Nephron progenitor cell (in vitro differentiated cells): ENCODE data around the gene CNN1.

Experiments
- DNase-seq: peaks from one replicate; pipeline ENCODE4 v3.0.0; 2021
- H3K27ac Mint-ChIP-seq: 2 replicates; pipeline ENCODE4 v1.8.0; 2021; ENCODE audit warnings: mild to moderate bottlenecking, moderate library complexity, mixed read lengths
- H3K27me3 Mint-ChIP-seq: 2 replicates; pipeline ENCODE4 v1.8.0; 2021; ENCODE audit warnings: mild to moderate bottlenecking, low read depth, mixed read lengths; ENCODE audit not compliant: poor library complexity
- H3K36me3 Mint-ChIP-seq: 2 replicates; pipeline ENCODE4 v1.8.0; 2021; ENCODE audit warnings: low read depth, mixed read lengths
- H3K4me1 Mint-ChIP-seq: 2 replicates; pipeline ENCODE4 v1.8.0; 2021; ENCODE audit warnings: mixed read lengths
- H3K4me3 Mint-ChIP-seq: 2 replicates; pipeline ENCODE4 v1.8.0; 2021; ENCODE audit warnings: mild to moderate bottlenecking, moderate library complexity, mixed read lengths
- H3K9me3 Mint-ChIP-seq: 2 replicates; pipeline ENCODE4 v1.8.0; 2021; ENCODE audit warnings: mild to moderate bottlenecking, moderate library complexity, mixed read lengths
- TF ChIP-seq, protein P1 (sequence below): fragments of 200-600 bp; sonication (generic); IDR thresholded peaks from 2 replicates; pipeline ENCODE4 v1.5.0; 2021; ENCODE audit warnings: antibody characterized with exemption

The CNN1 gene

GRCh38 chr19:11513946-11514345 is 24.7 kb upstream of the CNN1 start:
- Mint-ChIP-seq H3K27ac (no peak overlapping the region), H3K4me1 (no peaks in the 10 kb centered on the region), H3K27me3 (peaks cover 7% of the 10 kb centered on the region), H3K9me3 (no peaks in the 10 kb centered on the region), H3K4me3 (no peak overlapping the region), H3K36me3 (peaks cover 18% of the 10 kb centered on the region)
- TF ChIP-seq, protein P1, sequence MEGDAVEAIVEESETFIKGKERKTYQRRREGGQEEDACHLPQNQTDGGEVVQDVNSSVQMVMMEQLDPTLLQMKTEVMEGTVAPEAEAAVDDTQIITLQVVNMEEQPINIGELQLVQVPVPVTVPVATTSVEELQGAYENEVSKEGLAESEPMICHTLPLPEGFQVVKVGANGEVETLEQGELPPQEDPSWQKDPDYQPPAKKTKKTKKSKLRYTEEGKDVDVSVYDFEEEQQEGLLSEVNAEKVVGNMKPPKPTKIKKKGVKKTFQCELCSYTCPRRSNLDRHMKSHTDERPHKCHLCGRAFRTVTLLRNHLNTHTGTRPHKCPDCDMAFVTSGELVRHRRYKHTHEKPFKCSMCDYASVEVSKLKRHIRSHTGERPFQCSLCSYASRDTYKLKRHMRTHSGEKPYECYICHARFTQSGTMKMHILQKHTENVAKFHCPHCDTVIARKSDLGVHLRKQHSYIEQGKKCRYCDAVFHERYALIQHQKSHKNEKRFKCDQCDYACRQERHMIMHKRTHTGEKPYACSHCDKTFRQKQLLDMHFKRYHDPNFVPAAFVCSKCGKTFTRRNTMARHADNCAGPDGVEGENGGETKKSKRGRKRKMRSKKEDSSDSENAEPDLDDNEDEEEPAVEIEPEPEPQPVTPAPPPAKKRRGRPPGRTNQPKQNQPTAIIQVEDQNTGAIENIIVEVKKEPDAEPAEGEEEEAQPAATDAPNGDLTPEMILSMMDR, result no peak
- DNase-seq, result no peak

DNA sequence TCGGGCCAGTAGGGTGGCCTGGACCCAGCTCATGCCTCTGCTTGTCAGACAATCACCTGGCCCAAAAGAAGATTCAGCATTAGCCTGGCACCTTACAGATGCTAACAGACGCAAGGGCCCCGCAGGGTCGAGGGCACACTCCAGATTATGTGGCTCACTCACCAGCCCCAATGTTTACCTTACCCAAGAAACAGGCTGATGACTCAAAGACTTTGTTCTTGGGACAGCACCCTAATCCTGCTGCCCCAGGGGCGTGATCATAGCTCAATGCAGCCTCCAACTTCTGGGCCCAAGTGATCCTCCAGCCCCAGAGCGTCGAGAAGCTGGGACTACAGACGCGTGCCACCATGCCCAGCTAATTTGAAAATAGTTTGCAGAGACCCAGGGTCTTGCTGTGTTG is 19.5 kb upstream of the CNN1 start:
- H3K4me3 Mint-ChIP-seq, result no peak overlapping the region

DNA sequence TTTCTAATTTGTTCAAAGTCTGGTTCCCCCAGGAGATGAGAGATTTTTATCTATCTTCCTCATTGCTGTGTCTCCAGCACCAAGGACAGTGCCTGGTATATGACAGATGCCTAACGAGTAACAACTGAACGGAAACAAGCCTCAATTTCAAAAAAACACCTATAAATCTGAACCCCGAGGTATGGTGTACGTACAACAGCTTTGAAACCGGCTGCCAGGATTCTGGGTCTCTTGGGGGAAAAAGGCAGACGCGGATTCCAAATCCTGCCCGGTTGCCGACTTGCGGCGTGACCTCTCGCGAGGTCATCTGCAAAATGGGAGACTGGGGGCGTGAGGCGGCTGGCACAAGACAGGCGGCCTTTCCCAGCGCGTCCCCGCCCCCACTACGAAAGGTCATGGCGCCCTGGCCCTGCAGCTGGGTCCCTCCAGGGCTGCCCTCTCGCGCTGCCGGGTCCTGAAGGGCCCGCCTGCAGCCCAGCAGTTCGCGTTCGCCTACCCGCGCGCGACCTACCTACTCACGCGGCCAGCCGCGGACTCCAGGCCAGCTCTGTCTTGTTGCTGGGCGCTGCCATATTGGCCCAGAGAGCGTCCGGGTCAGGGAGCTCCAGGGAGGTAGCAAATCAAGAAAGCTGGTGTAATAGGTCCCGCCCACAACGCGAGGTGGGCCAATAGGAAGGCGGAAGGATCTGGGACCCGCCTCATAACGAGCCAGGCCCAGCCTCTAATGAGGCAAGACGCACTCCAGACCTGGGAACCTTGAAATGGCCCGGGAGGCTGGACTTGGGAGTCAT is 9.9 kb upstream of the CNN1 start, which contains the start of gene ECSIT:
ECSIT (minus strand) TSS at position 584 of the 791 bp plus-strand sequence. CDS start 9,964 bp downstream, outside the sequence.
- Mint-ChIP-seq H3K27ac (peak within 1 kb of the TSS; percentile 87), H3K9me3 (no peaks in the 10 kb centered on the region), H3K27me3 (peaks cover 13% of the 10 kb centered on the region), H3K36me3 (peaks cover 4% of the 10 kb centered on the region), H3K4me3 (peak within 1 kb of the TSS; percentile 97), H3K4me1 (peaks cover 11% of the 10 kb centered on the region)
- DNase-seq, result peak; percentile 92
- TF ChIP-seq, protein P1, result no peak

More for the DNA sequence above, 19.5 kb upstream of the CNN1 start:
- no peaks in the 10 kb centered on the region for H3K4me1 Mint-ChIP-seq
- no peaks in the 10 kb centered on the region for H3K9me3 Mint-ChIP-seq
- H3K36me3 Mint-ChIP-seq, result peaks cover 19% of the 10 kb centered on the region
- TF ChIP-seq, protein P1, result no peak
- DNase-seq, result no peak
- no peak overlapping the region for H3K27ac Mint-ChIP-seq
- H3K27me3 Mint-ChIP-seq, result peaks cover 4% of the 10 kb centered on the region

DNA sequence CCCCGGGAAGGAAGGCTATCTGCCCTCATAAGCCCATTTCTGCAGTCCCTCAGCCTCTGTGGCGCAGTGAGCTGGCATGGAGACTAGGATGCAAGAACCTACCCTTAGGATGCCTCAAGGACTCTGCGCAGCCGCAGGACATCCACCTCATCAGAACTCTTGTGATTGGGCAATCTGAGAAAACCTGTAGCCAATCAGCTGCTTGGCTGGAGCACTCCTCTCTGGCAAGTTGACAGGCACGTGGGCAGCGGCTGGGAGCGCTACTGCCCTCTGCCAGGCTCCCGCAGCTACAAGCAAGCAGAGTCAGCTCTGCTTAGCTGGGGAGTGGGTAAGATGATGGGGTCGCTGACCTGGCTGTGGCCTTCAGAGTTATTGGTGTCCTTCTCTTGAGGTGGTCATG is 8.2 kb upstream of the CNN1 start:
- Mint-ChIP-seq H3K27ac (no peak overlapping the region), H3K36me3 (peaks cover 4% of the 10 kb centered on the region), H3K4me3 (no peak overlapping the region), H3K4me1 (peaks cover 17% of the 10 kb centered on the region), H3K27me3 (peaks cover 24% of the 10 kb centered on the region), H3K9me3 (no peaks in the 10 kb centered on the region)
- TF ChIP-seq, protein P1, result no peak
- peak; percentile 39 for DNase-seq

DNA sequence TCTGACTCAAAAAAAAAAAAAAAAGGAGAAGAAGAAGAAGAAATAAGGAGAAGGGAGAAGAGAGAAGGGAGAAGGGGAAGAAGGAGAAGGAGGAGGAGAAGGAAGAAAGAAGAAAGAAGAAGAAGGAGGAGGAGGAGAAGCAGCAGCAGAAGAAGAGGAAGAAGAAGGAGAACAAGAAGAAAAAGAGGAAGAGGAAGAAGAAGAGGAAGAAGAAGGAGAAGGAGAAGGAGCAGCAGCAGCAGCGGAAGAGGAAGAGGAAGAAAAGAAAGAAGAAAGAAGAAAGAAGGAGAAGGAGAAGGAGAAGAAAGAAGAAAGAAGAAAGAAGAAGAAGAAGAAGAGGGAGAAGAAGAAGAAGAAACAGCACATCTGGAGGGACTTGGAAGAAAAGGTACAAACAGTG is 4.1 kb upstream of the CNN1 start:
- Mint-ChIP-seq H3K36me3 (no peaks in the 10 kb centered on the region), H3K9me3 (no peaks in the 10 kb centered on the region), H3K4me3 (peak overlapping the region; percentile 33), H3K4me1 (peaks cover 25% of the 10 kb centered on the region), H3K27ac (no peak overlapping the region), H3K27me3 (peaks cover 28% of the 10 kb centered on the region)
- TF ChIP-seq, protein P1, result no peak
- no peak for DNase-seq

DNA sequence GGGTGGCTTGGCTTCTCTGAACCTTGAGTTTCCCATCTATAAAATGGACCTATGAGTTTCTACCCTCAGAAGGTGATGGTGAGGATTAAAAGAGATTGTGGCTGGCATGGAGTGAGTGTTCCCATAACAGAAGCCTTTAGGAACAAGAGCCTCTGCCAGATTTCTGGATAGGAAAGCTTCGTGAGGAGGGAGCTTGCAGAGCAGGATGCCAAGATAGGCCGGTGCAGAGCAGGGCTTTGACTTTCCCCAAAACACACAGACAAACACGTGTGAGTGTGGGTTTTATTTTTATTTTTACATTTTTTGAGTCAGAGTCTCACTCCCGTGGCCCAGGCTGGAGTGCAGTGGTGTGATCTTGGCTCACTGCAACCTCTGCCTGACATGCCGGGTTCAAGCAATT is 3.7 kb upstream of the CNN1 start:
- TF ChIP-seq, protein P1, result no peak
- H3K9me3 Mint-ChIP-seq, result no peaks in the 10 kb centered on the region
- H3K36me3 Mint-ChIP-seq, result no peaks in the 10 kb centered on the region
- H3K4me1 Mint-ChIP-seq, result peaks cover 25% of the 10 kb centered on the region
- DNase-seq, result no peak
- peak overlapping the region; percentile 33 for H3K4me3 Mint-ChIP-seq
- peaks cover 28% of the 10 kb centered on the region for H3K27me3 Mint-ChIP-seq
- H3K27ac Mint-ChIP-seq, result no peak overlapping the region
